A549 treated with Hydrocortisone at 1 μM for 4 hours (cell line): Measurements from ENCODE around the gene JMJD4. TPM values are rescaled to one million over a fixed set of nuclear protein-coding genes. Genes with fewer than 3 reads are reported as not detected.

Experiments
- total RNA-seq: library from RNA; stranded (reverse); fragments of 200-300 nt; extraction: Qiagen RNA extraction; gene quantifications from 5 replicates; pipeline ENCODE4 v1.2.3, GENCODE V29; 2022

JMJD4 gene
- 27.0 to 31.2 TPM (median 29.1 TPM) in 5 replicates for total RNA-seq

GRCh38 chr1:227734856-227735538 lies at the start of gene JMJD4, which contains the start of gene SNAP47:
JMJD4 (minus strand) TSS chr1:227735302; CDS start chr1:227735273, 29 bp downstream.
SNAP47 (plus strand) TSS chr1:227735435; CDS start chr1:227747737, 12,302 bp downstream.

Other genes with a start within 250 kb of the JMJD4 start
- gene ZNF678, start 171.7 kb downstream of the JMJD4 start, total RNA-seq, result 1.2 to 1.8 TPM (median 1.6 TPM) in 5 replicates
- 26.4 to 29.7 TPM (median 28.7 TPM) in 5 replicates for gene SNAP47, start 133 bp upstream of the JMJD4 start, total RNA-seq
- not detected in 5 replicates for gene PRSS38, start 80.4 kb upstream of the JMJD4 start, total RNA-seq
- 5.6 to 8.6 TPM (median 7.2 TPM) in 5 replicates for gene WNT9A, start 212.6 kb upstream of the JMJD4 start, total RNA-seq